Stimulated activated CD4-positive, alpha-beta T cell treated with anti-CD3 and anti-CD28 coated beads, Interleukin-1b, Interleukin-23, amount 100 ng/mL, for 4 hours (primary cell): ENCODE measurements around the gene OR5A1.
A peak's percentile ranks its signal among the peaks of the same experiment; 100 is the strongest.
"Not testable (repeated sequence)": the region's sequence is repeated elsewhere in the genome, so short reads cannot be mapped to it uniquely, and the experiment has no call there.

Source experiments
- DNase-seq, 2 donors: peaks; one replicate each; pipeline ENCODE4 v3.0.0-alpha.2; 2020; ENCODE audit warnings: low read depth in 2 of 2

Gene OR5A1

DNA sequence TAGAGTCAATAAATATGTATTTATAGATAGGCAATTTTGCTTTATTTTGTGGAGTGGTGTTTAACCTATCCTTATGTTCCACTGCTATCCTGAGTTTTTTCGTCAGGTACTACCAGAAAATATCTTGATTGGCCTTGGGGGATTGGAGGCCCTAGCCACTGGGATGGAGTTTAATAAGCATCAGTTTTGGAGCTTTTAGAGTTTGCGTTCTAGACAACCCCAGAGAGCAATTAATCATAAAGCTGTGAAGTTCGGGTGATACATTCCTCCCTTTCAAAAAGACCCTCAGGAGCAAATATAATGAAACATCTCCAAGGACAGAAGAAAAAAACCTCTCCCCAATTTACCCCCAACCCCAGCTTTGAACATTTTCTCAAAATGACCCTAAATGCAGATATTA lies at the start of gene OR5A1:
Gene OR5A1, plus strand, starts transcription at position 301 of the 400 bp plus-strand sequence. CDS start 6,700 bp downstream, outside the sequence.
- no peak for DNase-seq

DNA sequence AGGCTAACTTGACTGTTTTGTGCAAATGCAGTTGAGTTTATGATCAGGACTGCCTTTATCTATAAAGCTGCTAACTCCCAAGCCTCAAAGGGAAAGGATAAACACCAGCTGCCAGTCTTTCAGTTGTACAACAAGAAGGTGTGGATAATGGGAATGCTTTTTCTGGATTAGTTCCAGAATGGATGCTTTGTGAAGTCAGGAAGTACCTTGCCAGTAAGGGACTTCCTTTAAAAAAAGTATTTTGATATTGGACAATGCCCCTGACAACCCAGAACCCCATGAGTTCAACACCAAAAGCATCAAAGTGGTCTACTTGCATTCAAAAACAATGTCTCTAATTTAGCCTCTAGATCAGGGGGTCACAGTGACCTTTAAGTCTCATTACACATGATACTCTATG lies 42.1 kb upstream of the OR5A1 start:
- no peak for DNase-seq

DNA sequence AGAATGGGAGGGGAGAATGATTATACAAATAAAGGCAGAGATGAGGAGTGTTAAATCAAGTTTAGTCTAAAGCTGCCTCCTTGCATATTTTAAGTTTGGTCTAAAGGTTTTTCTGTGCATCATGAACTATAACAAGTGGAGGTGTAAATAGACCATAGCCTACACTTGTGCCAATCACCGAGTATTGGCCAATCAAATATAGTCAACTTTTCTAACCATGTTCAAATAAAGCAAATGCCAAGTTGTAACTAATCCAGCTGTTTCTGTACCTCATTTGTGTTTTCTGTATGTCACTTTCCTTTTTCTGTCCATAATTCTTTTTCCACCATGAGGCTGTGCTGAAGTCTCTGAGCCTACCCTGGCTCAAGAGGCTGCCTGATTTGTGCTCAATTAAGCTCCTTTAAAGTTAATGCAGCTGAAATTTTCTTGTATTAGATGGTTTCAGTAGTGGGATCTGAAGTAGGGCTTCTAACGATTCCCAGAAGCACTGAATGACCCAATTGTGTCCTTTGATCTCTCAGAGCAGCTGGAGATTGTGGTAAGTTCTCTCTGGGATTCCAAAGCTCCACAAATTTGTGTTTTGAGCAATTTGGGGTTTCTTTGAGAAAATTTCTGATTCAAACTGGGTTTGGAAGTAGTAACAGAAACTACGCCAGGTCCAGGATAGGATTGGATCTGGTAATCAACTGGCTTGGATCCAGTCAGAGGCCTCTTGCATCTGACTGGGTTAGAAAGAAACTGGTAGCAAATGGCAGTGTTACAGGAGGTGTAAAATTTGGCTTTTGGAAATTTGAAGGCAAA lies 35.6 kb upstream of the OR5A1 start:
- DNase-seq, result no peak

DNA sequence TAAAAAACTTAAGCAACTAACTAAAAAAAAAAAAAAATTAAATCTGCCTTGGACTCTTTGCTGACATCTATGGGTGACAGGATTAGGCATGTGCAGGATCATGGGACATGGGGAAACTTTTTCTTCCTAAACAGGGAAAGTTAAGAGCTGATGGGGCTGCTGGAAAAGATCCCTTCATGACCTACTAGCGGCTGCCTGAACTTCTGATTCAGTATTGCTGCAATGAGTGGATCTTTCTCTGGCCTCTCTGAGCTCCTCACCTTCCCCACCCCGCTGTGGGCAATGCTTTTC lies 35.1 kb upstream of the OR5A1 start:
- DNase-seq, result no peak

DNA sequence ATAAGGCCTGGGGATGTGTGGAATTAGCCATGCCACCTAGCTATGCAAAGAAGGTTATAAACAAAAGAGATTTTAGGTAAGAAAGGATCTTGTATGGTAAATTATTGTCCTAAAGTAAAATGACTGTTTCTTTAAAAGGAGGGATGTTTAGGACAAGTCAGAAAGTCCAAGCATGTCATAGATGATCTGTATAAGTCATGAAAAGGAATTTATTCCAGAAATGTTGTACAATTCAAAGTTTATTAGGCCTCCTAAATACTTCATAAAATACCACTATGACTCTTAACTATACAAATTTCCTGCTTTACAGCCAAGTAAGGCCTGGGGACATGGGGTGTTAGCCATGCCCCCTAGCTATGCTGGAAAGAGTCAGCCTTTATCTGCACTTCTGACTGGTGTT lies 32.7 kb upstream of the OR5A1 start:
- DNase-seq, result no peak

DNA sequence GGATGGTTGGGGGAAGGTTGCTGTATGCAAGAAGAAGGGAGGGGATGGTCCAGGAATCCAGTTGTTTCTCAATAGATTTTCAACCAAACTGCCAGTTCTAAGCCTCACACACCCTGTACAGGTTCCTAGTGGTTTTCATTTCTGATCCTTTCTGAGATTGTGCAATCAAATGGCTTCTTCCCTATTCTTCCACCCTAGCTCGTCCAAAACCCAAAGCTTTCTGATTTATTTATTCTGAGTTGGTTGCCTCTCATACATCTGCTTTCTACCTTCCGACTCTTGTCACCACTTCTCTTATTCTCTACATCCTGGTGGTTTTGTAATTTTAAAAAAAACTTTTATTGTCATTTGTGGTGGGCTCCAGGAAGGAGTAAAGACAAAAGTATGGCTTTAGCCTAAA lies 22.6 kb upstream of the OR5A1 start:
- no peak for DNase-seq

DNA sequence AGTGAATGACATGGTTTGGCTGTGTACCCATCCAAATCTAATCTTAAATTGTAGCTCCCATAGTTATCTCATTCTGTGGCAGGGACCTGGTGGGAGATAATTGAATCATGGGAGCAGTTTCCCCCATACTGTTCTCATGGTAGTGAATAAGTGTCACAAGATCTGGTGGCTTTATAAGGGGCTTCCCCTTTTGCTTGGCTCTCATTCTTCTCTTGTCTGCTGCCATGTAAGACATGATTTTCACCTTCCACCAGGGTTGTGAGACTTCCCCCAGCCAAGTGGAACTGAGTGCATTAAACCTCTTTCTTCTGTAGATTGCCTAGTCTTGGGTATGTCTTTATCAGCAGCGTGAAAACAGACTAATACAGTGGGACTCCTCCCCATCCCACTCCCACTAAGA lies 21.2 kb upstream of the OR5A1 start:
- DNase-seq, result no peak

DNA sequence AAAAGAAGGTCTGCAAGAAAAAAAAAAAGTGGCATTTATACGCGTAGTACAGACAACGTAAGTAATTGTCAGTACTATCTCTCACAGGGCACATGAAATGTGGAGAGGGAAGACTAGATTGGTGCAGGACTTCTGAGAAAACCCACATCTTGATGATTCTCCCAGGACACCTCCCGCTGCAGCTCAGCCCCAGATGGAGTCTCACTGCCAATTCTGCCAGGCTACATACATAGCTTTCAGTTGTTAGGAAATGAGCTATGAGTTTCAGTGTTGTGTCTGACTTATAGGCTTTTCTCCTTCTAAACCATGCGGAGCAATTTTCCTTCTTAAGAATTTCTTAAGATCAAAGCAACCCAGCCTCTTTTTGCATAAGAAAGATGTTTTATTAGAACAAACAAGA lies 19.7 kb upstream of the OR5A1 start:
- no peak for DNase-seq

DNA sequence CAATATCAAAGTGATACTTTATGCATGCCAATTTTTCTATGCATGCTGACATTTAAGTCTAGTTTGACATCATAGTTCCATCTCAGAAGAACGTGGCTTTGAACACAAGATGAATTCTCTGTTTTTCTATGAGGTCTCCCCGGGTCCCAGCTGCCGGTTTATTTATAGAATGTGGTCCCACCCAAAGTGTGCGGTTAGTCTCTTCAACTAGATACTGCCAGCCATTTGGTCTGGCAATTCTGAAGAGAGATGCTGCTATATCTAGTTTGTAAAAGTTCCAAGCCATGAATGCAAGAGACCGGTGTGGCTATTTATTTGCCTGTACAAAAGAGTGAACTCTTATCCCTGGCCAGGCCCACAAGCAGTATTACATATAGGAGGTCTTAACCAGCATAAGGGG lies 19.2 kb upstream of the OR5A1 start:
- no peak for DNase-seq

DNA sequence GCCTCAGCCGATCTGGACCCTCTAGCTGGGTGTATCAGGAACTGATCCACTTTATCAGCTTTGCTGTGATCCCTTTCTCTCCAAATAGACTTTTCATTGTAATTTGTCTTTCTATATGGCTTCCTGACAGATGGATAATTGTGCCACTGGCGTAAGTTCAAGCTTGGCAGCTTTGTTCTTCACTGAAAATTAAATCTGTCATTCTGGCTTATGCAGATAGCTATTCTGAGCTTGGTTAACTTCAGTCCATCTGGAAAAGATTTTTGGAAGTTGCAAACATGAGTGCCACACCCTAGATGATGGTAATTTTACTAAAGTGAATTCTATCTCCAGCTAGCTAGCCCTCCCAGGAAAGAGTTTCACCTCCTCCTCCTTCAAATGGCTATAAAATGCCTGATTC lies 18.1 kb upstream of the OR5A1 start:
- DNase-seq, result no peak

DNA sequence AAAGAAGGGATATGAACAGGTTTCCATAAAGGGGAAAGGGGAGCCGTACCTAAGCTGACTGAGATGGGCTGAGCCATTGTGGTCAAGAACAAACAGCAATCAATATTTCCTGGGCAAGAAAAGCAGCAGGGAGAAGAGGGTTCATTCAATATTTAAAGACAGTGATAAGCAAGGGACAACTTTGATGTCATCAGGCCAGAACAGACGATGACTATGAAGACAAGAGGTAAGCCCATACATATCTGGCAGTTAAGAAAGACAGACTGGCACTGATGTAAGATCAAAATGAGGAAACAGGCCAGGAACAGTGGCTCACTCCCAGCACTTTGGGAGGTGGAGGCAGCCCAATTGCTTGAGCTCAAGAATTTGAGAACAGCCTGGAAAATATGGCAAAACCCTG lies 12.4 kb upstream of the OR5A1 start:
- DNase-seq, result no peak

DNA sequence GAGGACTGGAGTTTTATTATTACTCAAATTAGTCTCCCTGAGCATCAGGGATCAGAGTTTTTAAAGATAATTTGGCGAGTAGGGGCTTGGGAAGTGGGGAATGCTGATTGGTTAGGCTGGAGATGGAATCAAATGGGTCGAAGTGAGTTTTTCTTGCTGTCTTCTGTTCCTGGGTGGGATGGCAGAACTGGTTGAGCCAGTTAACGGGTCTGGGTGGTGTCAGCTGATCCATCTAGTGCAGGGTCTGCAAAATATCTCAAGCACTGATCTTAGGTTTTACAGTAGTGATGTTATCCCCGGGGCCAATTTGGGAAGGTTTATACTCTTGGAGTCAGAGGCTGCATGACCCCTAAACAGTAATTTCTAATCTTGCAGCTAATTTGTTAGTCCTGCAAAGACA lies 11.1 kb upstream of the OR5A1 start:
- no peak for DNase-seq

DNA sequence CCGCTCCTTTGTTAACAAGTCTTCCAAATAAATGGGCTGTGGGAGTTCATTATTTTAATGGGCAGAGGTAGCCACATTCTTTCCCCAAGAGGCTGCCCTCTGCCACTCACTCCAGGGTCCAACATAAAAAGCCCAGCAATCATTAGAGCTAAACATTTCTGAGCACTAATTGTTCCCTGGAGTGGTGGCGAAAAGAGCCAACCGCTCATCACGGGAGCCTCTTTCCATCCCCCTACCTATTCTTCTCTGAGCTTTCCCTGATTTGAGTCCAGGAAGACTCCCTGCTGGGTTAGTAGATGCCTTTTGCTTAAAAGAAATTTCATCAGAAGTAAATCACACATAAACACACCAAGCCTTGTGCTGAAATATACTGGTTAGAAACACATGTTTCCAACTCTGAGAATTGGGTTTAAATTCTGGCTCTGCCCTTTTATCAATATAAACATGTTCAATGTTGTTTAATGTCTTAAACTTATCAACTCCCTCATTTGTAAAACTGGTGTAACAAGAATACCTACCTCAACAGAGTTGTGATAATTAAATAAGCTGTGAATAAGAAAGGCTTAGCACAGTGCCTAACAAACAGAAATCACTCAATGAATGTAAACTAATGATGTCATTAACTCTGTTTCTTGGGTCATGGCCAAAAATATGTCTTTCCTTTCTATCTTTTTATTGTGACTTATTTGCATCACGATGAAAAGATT lies 9.8 kb upstream of the OR5A1 start, which contains the start of gene OR5A2:
Gene OR5A2, minus strand, starts transcription at position 53 of the 707 bp plus-strand sequence. CDS start 3,460 bp downstream, outside the sequence.
- no peak for DNase-seq

DNA sequence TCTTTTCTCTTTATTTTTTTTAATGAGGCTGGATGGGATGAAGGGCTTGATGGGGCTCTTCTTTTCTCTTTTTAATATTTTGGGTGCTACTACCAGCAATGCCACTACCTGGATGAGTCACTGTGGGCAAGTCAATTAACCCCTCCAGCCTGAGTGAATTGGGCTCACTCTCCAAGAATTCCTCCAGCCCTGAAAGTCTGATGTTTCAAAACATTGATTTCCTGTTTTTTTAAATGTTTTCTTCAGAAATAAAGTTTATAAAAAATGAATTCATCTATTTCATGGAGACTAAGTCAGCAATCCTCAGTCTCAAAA lies 9.2 kb upstream of the OR5A1 start:
- DNase-seq, result no peak

DNA sequence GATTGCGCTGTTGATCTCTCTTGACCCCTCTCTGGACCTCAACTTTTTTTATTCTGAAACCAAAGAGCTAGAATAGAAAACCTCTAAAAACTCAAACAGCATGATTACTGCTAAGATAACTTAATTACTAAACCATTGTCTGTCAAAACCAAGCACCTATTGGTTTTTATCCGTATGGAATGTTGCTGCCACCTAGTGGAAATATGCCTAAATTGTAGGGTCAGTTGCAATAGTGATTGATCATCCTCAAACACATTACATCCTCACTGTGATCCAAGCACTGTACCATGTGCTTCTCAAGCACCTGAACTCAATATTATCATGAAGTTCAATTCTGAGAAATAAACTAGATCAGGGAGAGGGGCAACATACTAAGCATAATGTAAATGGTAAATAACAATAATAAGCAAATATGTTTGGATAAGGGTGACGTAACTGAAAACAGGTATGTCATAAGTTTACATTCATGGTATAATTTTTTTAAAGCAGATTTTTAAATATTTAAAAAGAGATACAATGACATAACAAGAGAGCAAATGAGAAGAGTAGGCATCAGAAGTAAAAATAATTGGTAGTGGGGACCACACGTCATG lies 6.2 kb upstream of the OR5A1 start:
- DNase-seq, result peak in 1 of 2 donors; percentile 23

DNA sequence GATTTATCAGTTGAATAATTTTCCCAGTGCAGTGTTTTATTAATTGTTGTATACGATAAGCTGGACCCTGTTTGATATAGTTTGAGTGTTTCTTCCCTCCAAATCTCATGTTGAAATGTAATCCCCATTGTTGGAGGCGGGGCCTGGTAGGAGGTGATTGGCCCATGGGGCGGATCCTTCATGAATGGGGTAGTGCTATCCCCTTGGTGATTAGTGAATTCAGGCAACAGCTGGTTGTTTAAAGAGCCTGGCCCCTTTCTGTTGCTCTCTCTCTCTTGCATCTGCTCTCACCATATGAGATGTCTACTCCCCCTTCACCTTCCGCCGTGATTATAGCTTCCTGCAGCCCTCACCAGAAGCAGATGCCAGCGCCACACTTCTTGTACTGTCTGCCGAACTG lies 1.5 kb downstream of the OR5A1 start:
- no peak for DNase-seq

DNA sequence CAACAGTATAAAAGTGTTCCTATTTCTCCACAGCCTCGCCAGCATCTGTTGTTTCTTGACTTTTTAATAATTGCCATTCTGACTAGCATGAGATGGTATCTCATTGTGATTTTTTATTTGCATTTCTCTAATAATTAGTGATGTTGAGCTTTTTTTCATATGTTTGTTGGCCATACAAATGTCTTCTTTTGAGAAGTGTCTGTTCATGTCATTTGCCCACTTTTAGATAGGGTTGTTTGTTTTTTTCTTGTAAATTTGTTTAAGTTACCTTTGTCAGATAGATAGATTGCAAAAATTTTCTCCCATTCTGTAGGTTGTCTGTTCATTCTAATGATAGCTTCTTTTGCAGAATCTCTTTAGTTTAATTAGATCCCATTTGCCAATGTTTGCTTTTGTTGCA lies 9.4 kb downstream of the OR5A1 start:
- DNase-seq, result not testable (repeated sequence)

DNA sequence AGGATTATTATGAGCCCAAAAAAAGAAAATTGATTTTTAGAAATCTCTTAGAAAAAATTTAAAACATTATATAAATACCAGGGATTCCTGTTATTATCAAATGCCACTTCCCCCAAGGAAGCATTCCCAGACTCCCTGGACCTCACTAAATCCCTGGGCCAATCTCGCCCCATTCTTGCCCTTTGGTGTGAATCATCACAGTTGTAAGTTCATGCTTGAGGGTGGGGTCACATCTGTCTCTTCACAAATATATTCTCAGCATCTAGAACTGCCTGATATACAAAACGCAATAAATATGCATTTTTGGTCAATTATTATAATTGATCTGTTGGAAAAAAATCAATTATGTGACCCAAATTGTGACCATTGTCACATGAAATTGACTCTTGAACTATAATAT lies 12.2 kb downstream of the OR5A1 start:
- DNase-seq, result no peak

DNA sequence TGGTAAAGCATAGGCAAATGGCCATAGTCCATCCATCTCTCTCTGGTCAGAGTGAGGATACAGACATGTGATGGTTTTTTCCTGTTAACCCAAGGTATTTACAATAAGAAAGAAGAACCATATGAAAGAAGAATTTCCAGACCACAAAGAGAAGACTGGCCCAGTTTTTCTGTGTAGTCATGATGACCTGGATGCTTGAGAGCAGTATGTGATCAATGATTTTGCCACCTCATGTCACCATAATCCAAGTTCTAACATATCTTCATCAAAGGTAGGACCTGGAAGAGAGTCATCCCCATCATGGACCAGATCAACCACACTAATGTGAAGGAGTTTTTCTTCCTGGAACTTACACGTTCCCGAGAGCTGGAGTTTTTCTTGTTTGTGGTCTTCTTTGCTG lies 20.4 kb downstream of the OR5A1 start, which contains the start of gene OR4D6:
Gene OR4D6, plus strand, starts transcription at position 301 of the 400 bp plus-strand sequence. Its CDS starts 0 bp downstream, at position 301.
- DNase-seq, result no peak

DNA sequence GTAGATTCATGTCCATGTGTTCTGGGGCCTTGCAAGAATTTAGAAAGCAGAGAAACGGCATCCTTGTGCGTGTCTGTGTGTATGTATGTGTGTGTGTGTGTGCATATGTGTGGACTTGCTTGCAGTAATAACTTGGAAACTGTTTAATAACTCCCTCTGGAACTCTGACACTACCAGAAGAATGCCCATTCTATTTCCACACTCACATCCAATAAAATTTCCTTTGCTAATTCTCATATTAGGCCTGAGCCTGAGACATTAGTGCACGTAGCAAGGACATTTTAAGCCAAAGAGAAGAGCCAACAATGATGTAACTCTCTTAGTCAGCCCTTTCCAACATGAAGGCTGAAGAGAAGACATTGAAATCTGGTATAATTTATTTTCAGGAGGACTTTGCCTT lies 23.6 kb downstream of the OR5A1 start:
- no peak for DNase-seq

DNA sequence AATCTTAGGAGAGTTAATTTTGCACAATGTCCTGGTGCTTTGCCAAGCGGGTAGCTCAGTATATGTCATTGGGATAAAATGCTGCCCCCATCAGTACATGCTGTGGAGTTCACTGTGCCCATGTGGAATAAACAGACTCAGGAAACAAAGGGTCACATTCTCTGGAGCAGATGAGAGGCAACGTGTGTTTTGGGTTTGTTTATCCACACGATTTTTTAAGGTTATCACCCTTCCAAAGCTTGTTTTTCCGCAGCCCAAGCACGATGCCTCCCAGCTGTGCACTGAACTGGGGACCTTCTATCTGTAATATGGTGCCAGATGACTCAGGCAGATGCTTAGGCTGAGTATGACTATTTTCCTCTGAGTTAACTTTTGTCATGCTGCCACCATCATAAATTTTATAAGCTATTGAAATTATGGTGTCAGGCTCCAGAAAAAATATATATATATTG lies 26.9 kb downstream of the OR5A1 start:
- no peak for DNase-seq

DNA sequence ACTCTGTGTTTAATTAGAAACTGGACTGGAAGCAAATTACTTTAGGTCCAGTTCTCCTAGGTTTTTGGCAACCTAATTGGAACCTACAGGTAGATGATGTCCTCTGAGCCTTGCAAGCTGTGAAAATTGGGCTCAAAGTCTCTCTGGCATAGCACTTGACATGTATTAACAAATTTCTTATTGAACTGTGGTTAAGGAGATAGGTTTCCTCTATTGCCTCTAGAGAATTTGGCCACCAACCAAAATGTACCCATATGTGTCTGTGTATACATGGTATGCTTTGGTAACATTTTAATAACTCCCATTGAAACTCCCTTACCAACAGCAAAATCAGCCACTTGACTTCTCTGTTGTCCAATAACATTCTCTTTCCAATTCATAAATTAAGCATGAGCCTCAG lies 36.7 kb downstream of the OR5A1 start, which contains the start of gene OR4D10:
Gene OR4D10, plus strand, starts transcription at position 301 of the 400 bp plus-strand sequence. CDS start 4,115 bp downstream, outside the sequence.
- DNase-seq, result no peak

DNA sequence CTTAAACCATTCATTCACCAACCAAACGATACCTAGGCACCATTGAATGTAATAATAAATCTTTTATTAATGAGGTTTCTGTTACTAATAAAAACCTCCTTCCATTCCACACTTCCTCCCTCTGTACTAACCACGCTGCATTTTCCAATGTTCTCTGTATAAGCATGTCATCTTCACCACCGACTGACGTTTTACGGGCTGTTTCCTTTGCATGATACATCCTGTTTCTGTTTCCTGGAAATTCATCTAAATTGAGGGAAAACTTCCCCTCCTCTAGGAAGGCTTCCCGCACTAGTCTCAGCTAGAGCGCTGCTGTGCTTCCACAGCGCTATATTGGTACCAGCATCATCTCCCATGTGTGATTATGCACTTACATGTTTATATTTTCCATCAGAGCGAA lies 38.9 kb downstream of the OR5A1 start:
- DNase-seq, result no peak
